B cell (primary cell): ENCODE data around the gene HSPD1.

Experiments
- CTCF ChIP-seq: fragments of 200-600 bp; IDR thresholded peaks from one replicate; pipeline ENCODE4 v1.8.0; 2022; ENCODE audit warnings: antibody characterized with exemption, mild to moderate bottlenecking
- EZH2 ChIP-seq: IDR thresholded peaks from 2 replicates; pipeline ENCODE4 v1.6.1; 2012; ENCODE audit warnings: borderline replicate concordance, low read depth, mild to moderate bottlenecking, moderate library complexity, low read length; ENCODE audit not compliant: insufficient read depth, poor library complexity, severe bottlenecking

- no peak for TF ChIP-seq EZH2
- TF ChIP-seq CTCF = no peak
Observed at GRCh38 chr2:197514754-197515153, 15.1 kb upstream of the HSPD1 start.
